GM19193 (cell line): ENCODE results near the gene ITK.

Source experiments
- POLR2A ChIP-seq: IDR thresholded peaks from 4 replicates; pipeline ENCODE4 v1.6.1; 2011; ENCODE audit not compliant: insufficient read depth, insufficient read length; ENCODE audit errors: extremely low read depth

The ITK gene

DNA sequence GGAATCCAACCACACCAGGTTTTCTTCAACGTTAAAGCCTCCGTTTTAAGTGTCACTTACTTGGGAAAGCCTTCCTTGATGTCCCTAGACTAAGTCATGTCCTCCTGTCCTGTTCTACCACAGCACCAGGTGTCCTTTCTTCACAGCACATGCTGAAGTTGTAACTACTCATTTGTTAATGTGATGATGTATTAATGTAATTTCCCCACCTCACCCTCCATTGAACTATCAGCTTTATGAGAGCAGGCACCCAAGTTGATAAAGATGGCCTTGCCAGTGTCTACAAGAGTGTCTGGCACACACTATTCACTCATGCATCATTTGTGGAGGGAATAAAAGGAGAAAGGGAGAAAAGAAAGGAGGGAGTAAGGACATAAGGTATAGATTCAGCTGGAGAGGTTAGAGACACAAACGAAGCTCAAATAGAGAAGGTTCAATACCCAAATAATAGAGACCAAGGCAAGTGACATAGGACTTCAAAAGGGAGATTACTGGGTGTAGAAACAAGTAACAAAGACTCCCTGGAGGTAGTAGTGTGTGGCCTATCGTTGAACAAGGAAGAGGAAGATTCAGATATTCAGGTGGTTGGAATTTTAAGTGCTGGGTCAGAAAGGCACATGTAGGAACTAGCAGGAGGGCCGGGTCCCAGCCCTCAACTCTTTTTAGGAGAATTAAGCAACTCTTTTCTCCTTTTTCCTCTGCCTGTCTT, 6.6 kb downstream of the ITK start:
- no peak for TF ChIP-seq POLR2A

DNA sequence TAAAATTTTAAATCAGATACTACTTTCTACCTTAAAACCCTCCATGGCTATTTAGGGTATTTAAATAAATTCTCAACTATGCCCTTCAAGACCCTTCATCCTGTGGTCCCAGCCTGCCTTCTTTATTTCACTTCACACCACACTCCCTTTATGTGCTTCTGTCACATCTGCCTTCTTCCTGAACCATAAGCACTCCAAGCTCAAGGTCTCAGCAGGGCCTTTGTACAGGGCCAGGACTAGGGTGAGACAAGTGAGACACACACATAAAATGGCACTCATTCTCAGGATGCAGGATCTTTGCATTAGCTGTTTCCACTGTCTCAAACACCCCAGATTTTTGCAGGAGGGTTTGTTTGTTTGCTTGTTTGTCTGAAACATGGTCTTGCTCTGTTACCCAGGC, 7.6 kb downstream of the ITK start:
- TF ChIP-seq POLR2A: no peak

DNA sequence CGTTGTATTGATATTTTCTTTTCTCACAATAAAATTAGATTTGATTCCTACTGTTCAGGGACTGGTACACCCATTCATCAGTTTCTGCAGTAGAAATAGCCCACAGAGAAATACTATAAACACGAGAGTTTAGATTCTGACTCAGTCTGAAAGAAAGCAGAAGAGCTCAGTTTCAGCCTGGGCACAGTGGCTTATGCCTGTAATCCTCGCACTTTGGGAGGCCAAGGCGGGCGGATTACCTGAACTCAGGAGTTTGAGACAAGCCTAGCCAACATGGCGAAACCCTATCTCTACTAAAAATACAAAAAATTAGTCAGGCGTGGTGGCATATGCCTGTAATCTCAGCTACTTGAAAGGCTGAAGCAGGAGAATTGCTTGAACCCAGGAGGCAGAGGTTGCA, 8.6 kb downstream of the ITK start:
- TF ChIP-seq POLR2A: no peak

GRCh38 chr5:157193699-157194424, 13.2 kb downstream of the ITK start:
- no peak for TF ChIP-seq POLR2A

- TF ChIP-seq POLR2A: no peak
Measured at GRCh38 chr5:157196045-157196444, 15.4 kb downstream of the ITK start.

- TF ChIP-seq POLR2A: no peak
Measured at GRCh38 chr5:157197086-157197485, 16.4 kb downstream of the ITK start.

DNA sequence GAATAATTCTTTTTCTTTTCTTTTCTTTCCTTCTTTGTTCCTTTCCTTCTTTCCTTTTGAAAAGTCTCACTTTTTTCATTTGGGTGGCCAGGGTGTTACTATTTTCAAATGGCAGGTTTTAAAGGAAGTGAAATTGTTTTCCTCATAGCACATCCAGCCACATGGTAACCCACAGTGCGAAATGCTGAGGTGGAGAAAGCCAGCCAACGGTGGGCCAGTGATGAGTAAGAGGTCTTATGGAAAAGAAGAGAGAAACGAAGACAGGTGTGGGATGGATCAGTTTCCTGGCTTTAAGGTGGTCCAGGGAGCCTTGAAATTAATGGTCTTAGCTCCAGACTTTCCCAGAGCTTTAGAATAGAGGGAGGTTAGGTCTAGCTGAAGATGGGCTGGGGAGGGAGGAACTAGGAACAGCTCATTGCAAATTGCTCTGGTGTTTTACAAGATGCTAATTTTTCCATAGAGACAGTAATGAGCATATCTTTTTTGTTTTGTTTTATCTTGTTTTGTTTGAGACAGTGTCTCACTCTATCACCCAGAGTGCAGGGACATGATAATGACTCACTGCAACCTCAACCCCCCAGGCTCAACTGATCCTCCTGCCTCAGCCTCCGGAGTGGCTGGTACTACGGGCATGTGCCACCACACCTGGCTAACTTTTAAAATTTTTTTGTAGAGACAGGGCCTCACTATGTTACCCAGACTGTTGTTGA, 17.8 kb downstream of the ITK start:
- TF ChIP-seq POLR2A: no peak

DNA sequence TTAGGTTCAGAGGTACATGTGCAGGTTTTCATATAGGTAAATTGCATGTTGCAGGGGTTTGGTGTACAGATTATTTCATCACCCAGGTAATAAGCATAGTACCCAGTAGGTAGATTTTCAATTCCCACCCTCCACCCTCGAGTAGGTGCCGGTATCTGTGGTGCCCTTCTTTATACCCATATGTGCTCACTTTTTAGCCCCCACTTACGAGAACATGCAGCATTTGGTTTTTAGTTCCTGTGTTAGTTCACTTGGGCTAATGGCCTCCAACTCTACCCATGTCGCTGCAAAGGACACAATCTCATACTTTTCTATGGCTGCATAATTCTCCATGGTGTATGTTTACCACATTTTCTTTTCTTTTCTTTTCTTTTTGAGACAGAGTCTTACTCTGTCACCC, 21.2 kb downstream of the ITK start:
- TF ChIP-seq POLR2A: no peak

- TF ChIP-seq POLR2A: no peak
Measured at GRCh38 chr5:157203417-157203816, 22.8 kb downstream of the ITK start.

DNA sequence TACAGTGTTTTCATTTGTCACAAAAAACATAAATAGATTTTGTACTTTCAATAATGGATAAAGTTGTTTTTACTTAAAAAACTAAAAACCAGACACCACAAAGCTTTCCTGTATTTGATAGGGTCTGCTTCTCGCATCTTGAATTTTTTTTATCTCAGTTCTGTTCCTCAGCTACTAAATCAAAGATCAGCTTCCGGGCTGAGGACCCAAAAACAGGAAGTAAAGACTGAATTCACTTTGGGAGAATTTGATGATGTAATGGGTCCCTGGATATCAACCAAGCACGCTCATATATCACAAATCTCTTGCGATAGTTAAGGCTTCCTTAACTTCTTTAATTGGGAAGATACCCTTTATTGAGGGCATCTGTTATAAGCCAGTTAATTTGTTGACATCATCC, 24.1 kb downstream of the ITK start:
- no peak for TF ChIP-seq POLR2A

- TF ChIP-seq POLR2A: no peak
Measured at GRCh38 chr5:157205708-157206107, 25.1 kb downstream of the ITK start.

GRCh38 chr5:157212307-157212706, 31.7 kb downstream of the ITK start:
- TF ChIP-seq POLR2A: no peak

DNA sequence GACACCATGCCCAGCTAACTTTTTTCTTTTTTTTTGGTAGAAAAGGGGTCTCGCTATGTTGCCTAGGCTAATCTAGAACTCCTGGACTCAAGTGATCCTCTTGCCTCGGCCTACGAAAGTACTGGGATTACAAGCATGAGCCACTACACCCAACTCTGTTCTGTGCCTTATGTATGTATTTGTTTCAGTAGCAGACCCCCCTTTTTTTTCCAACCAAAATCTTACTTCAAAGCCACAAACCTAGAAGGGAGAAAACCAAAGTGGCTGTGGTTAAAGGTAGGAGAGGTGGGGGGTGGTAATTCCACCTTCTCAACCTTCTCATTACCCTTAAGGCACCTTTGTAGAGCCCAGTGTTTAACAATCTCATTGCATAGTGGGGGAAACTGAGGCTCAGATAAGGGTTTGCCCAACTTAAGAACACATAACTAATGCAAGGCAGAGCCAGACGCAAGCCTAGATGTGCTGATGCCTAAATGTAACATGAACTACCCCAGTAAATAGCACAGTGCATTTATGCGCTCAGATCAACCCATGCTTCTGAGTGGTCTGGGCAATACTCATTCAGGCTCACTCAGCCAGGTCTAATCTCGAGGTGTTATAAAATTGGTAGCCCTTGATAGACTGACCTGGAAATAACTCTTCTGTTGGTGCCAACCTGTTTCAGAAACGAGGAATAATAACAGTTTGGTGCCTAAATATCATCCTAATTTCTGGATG, 33.0 kb downstream of the ITK start:
- TF ChIP-seq POLR2A: no peak

GRCh38 chr5:157214415-157214814, 33.8 kb downstream of the ITK start:
- no peak for TF ChIP-seq POLR2A

- TF ChIP-seq POLR2A: no peak
Measured at GRCh38 chr5:157214861-157215513, 34.3 kb downstream of the ITK start.

DNA sequence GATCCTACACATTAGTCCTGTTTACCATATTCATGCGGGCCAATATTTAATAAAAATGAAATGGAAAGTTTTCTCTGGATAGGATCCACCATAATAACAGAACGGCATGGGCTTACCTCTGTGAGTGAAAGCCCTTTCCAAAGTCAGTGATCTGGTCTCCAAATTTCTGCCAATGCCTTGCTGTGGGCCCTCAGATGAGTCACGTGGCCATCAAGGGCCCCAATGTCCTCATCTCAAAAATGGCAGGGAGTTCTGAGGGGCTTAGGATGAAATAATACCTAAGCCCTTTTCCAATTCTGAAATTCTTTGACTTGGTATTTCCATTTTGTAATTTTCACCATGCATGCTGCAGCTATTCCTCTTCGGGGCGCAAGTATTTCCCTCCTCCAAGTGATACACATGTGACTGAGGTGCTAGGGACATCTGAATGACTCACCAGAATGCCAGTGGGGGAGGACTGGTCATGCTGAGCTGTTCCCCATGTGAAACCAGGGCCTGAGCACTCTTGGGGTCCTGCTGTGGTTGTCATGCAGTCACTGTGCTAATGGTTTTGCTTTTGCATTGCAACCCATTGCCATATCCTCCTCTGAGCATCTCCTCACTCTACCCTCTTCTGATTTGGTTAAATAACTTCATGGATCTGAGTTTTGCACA, 35.0 kb downstream of the ITK start:
- no peak for TF ChIP-seq POLR2A
